ENCODE measurements around the gene DENND6A. TPM values are rescaled to one million over a fixed set of nuclear protein-coding genes. Genes with fewer than 3 reads are reported as not detected.

Gene DENND6A
- total and polyA plus RNA-seq, 2 donors from 2014 or later = 7.8 to 38.4 TPM

- H3K4me3 ChIP-seq (ENCODE audit: low read length in 3 of 3) = no peak overlapping the region
- no peak overlapping the region for H3K9ac ChIP-seq (ENCODE audit: low read length in 3 of 3)
- FAIRE-seq = no peak
- intact Hi-C loops (cut with DNase I) = no loop called here
- peaks cover under 1 to 5% (median 1%) of the 10 kb centered on the region in 3 donors for H3K36me3 ChIP-seq (ENCODE audit: control insufficient read depth in 2 of 3, insufficient read depth in 3 of 3, low read length in 3 of 3)
- H3K4me1 ChIP-seq (ENCODE audit: control insufficient read depth in 2 of 3, insufficient read depth in 2 of 3, low read depth in 1 of 3, low read length in 3 of 3) = no peaks in the 10 kb centered on the region
- no peak for TF ChIP-seq CTCF (IDR thresholded peaks at IDR 0.05; ENCODE audit: borderline replicate concordance, extremely low read depth, insufficient read depth)
- peaks cover 0 to 8% (median 3%) of the 10 kb centered on the region in 3 donors for H3K9me3 ChIP-seq (ENCODE audit: control insufficient read depth in 2 of 3, insufficient read depth in 1 of 3, low read length in 3 of 3)
- DNase-seq = peak in 1 of 5 donors; percentile 11
- H3K27me3 ChIP-seq (ENCODE audit: control insufficient read depth, insufficient read depth, low read length) = no peaks in the 10 kb centered on the region
- no peak overlapping the region for H3K27ac ChIP-seq (ENCODE audit: low read depth in 2 of 2, low read length in 2 of 2)
These were observed 45.5 kb downstream of the DENND6A start for GRCh38 chr3:57647292-57647940.

GRCh38 chr3:57646723-57647122 lies 46.2 kb downstream of the DENND6A start:
- DNase-seq = peak in 2 of 5 donors; percentile 11 to 21
- H3K36me3 ChIP-seq (ENCODE audit: control insufficient read depth in 2 of 3, insufficient read depth in 3 of 3, low read length in 3 of 3) = peaks cover 3 to 6% (median 4%) of the 10 kb centered on the region in 3 donors
- no peak for TF ChIP-seq CTCF (IDR thresholded peaks at IDR 0.05; ENCODE audit: borderline replicate concordance, extremely low read depth, insufficient read depth)
- H3K27ac ChIP-seq (ENCODE audit: low read depth in 2 of 2, low read length in 2 of 2) = no peak overlapping the region
- H3K4me3 ChIP-seq (ENCODE audit: low read length in 3 of 3) = no peak overlapping the region
- intact Hi-C loops (cut with DNase I) = no loop called here
- peaks cover 0 to 8% (median 3%) of the 10 kb centered on the region in 3 donors for H3K9me3 ChIP-seq (ENCODE audit: control insufficient read depth in 2 of 3, insufficient read depth in 1 of 3, low read length in 3 of 3)
- H3K4me1 ChIP-seq (ENCODE audit: control insufficient read depth in 2 of 3, insufficient read depth in 2 of 3, low read depth in 1 of 3, low read length in 3 of 3) = no peaks in the 10 kb centered on the region
- H3K9ac ChIP-seq (ENCODE audit: low read length in 3 of 3) = no peak overlapping the region
- no peak for FAIRE-seq
- no peaks in the 10 kb centered on the region for H3K27me3 ChIP-seq (ENCODE audit: control insufficient read depth, insufficient read depth, low read length)

- no peak for TF ChIP-seq CTCF (IDR thresholded peaks at IDR 0.05; ENCODE audit: borderline replicate concordance, extremely low read depth, insufficient read depth)
- FAIRE-seq (no peak), DNase-seq (no peak)
- Histone ChIP-seq H3K36me3 (ENCODE audit: control insufficient read depth in 2 of 3, insufficient read depth in 3 of 3, low read length in 3 of 3) (peaks cover 3 to 10% (median 4%) of the 10 kb centered on the region in 3 donors), H3K27me3 (ENCODE audit: control insufficient read depth, insufficient read depth, low read length) (no peaks in the 10 kb centered on the region), H3K4me1 (ENCODE audit: control insufficient read depth in 2 of 3, insufficient read depth in 2 of 3, low read depth in 1 of 3, low read length in 3 of 3) (no peaks in the 10 kb centered on the region), H3K9me3 (ENCODE audit: control insufficient read depth in 2 of 3, insufficient read depth in 1 of 3, low read length in 3 of 3) (peaks cover 0 to 8% (median 3%) of the 10 kb centered on the region in 3 donors), H3K4me3 (ENCODE audit: low read length in 3 of 3) (no peak overlapping the region), H3K9ac (ENCODE audit: low read length in 3 of 3) (no peak overlapping the region), H3K27ac (ENCODE audit: low read depth in 2 of 2, low read length in 2 of 2) (no peak overlapping the region)
- intact Hi-C loops (cut with DNase I) = no loop called here
These were observed 48.1 kb downstream of the DENND6A start for GRCh38 chr3:57644740-57645139.

Measured in kidney (tissue), 14 donors.